Activated T-helper 17 cell treated with anti-CD3 and anti-CD28 coated beads, Interleukin-2, amount 50 U/mL, for 72 hours (primary cell): ENCODE data around the gene SCD5. TPM values are rescaled to one million over a fixed set of nuclear protein-coding genes. Genes with fewer than 3 reads are reported as not detected.

Experiments used
- ATAC-seq: fragments of 150-1000 bp; cut with Tn5 transposase; replicated peaks from 2 replicates; pipeline ENCODE4 v1.10.0; 2021; ENCODE audit warnings: mild to moderate bottlenecking, moderate library complexity
- H3K27ac Mint-ChIP-seq: one replicate; pipeline ENCODE4 v1.8.0; 2022; ENCODE audit warnings: mixed read lengths
- H3K27me3 Mint-ChIP-seq: one replicate; pipeline ENCODE4 v1.8.0; 2022; ENCODE audit warnings: mixed read lengths
- H3K36me3 Mint-ChIP-seq: one replicate; pipeline ENCODE4 v1.8.0; 2022; ENCODE audit warnings: low read depth, mild to moderate bottlenecking, mixed read lengths
- H3K4me1 Mint-ChIP-seq: one replicate; pipeline ENCODE4 v1.8.0; 2022; ENCODE audit warnings: mixed read lengths
- H3K4me3 Mint-ChIP-seq: one replicate; pipeline ENCODE4 v1.8.0; 2022; ENCODE audit warnings: mild to moderate bottlenecking, mixed read lengths
- H3K9me3 Mint-ChIP-seq: one replicate; pipeline ENCODE4 v1.8.0; 2022; ENCODE audit warnings: mixed read lengths
- total RNA-seq, 2 donors: library from RNA; stranded (reverse); gene quantifications; one replicate each; pipeline ENCODE4 v1.2.3, GENCODE V29; 2022

Gene SCD5
- total RNA-seq, 2 donors from 2014 or later, result 0.21 to 0.91 TPM

DNA sequence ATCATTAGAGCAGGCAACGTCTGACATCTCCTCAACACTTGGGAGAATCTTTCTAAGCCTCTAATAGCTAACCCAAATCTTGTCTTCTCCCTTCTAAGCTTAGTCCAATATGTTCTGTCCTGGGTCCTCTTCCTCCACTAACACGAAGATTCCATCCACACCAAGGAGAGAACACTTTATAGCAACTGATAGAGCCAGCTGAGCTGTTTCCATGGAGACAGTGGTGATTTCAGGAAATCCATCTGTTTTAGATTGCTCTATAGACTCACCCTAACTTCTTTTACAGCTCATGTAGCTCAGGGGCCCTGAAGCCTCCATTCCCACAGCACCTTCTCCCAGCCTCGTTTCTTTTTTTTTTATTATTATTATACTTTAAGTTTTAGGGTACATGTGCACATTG, 37.4 kb downstream of the SCD5 start:
- no peak for ATAC-seq
- Mint-ChIP-seq H3K9me3 (peaks cover 4% of the 10 kb centered on the region), H3K27me3 (peaks cover 5% of the 10 kb centered on the region), H3K36me3 (no peaks in the 10 kb centered on the region), H3K27ac (no peak overlapping the region), H3K4me3 (no peak overlapping the region), H3K4me1 (no peaks in the 10 kb centered on the region)

DNA sequence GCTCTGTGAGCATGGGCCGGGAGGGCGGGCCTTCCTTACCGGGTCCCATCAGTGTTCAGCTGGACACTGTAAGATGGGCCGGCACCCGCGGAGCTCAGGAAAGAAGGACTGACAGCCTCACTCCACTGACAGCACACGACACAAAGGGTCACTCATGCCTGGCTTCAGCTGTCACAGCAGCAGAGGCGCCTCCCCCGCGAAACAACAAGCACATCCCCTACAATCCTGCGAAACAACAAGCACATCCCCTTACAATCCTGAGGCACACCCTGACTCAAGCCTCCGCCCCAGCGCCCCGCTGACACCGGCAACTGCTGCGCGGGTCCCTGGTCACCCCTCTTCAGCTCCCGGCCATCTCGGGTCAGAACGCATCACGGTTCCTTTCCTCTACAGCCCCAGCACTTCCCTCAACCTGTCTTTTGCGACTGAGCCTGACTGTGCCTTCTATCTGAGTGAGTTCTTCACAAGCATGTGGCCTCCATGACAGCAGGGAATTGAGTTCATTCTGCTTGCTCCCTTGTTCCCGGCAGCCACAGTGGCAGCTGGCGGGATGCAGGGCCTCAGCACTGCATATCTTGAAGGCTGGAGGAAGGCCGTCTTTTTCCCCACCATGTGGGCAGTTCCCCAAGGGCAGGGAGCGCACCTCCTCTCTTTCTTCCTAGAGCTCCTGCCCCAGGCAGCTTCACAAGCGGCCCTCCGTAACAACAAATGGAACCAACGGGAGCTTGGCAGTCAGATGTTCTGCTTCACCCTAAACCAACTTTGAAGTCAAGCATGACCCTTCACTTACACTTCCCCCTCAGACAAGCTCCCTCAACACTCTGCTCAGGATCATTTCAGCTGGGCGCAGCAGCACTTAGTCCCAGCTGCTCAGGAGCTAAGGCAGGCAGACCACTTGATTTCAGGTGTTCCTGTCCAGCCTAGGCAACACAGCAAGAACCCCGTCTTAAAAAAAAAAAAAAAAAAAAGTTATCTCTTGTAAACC, 39.6 kb downstream of the SCD5 start:
- peaks cover 7% of the 10 kb centered on the region for H3K27me3 Mint-ChIP-seq
- no peak overlapping the region for H3K4me3 Mint-ChIP-seq
- H3K36me3 Mint-ChIP-seq, result no peaks in the 10 kb centered on the region
- no peaks in the 10 kb centered on the region for H3K9me3 Mint-ChIP-seq
- H3K27ac Mint-ChIP-seq, result no peak overlapping the region
- no peaks in the 10 kb centered on the region for H3K4me1 Mint-ChIP-seq
- no peak for ATAC-seq

DNA sequence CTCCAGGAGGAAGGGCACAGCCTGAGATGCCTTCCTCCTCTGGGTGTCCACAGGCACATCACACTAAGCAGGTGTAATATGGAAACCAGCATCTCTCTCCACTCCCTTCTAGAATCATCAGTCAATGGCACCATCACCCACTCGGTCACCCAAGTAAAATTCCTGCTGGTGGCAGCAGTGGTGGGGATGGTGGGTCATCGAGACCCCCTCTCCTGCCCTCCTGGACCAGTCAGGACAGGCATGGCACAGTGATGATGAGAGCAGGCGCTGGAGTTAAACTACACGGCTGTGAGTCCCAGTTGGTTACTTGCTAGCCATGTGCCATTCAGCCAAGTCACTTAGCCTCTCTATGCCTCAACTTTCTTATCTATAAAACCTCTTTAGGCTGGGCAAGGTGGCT, 42.5 kb downstream of the SCD5 start:
- H3K9me3 Mint-ChIP-seq, result no peaks in the 10 kb centered on the region
- ATAC-seq, result no peak
- H3K27ac Mint-ChIP-seq, result no peak overlapping the region
- H3K27me3 Mint-ChIP-seq, result peaks cover 14% of the 10 kb centered on the region
- H3K4me3 Mint-ChIP-seq, result no peak overlapping the region
- H3K4me1 Mint-ChIP-seq, result no peaks in the 10 kb centered on the region
- H3K36me3 Mint-ChIP-seq, result no peaks in the 10 kb centered on the region

DNA sequence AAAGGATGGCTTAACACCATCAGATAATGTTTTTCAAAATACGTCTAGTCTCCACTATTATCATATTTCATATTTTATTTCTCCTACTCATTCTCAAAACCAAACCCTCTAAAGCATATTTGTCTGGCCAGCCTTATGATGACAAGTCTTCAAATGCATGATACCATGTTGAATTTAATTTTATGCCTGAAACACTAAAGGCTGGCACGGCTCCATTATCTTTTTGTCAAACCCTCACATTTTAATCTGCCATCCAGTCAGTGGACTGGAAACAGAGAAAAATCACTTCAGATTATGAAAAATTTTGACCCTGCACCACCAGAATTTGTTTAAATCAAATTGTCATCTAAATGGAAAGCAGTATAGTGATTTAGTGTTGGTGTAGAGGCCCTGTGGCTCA, 42.9 kb downstream of the SCD5 start:
- H3K36me3 Mint-ChIP-seq, result no peaks in the 10 kb centered on the region
- H3K4me3 Mint-ChIP-seq, result no peak overlapping the region
- no peaks in the 10 kb centered on the region for H3K4me1 Mint-ChIP-seq
- no peak overlapping the region for H3K27ac Mint-ChIP-seq
- peaks cover 14% of the 10 kb centered on the region for H3K27me3 Mint-ChIP-seq
- no peak for ATAC-seq
- no peaks in the 10 kb centered on the region for H3K9me3 Mint-ChIP-seq

DNA sequence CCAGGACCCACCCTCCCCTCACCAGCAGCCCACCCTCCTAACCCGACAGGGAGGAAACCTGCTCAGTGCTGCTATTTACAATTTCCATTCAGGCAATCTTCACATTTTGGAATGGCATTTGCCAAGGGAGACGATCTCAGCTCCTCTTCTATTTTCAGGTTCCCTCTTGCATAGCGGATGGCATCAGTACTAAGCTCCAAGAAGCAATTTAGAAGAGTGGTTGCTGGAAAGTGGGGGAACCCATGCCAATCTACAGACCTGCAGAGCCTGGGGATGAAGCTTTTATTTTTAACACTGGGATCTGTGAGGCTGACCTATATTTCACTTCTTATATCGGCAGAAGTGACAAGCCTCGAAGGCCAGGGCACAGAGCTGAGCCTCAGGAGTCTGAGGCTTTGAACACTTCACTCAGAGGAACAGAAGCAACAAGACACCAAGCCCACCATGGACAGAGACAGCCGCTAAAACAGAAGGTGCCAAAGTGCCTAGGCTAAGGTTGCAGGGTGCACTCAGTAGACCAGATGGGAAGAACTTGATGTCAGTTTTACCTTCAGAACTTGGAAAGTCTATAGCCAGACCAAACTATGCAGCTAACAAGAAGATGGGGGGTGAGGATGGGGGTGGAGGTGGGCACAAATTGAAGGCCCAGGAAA, 44.0 kb downstream of the SCD5 start:
- Mint-ChIP-seq H3K9me3 (no peaks in the 10 kb centered on the region), H3K4me1 (no peaks in the 10 kb centered on the region), H3K36me3 (no peaks in the 10 kb centered on the region), H3K27ac (no peak overlapping the region), H3K27me3 (peaks cover 14% of the 10 kb centered on the region), H3K4me3 (no peak overlapping the region)
- no peak for ATAC-seq

DNA sequence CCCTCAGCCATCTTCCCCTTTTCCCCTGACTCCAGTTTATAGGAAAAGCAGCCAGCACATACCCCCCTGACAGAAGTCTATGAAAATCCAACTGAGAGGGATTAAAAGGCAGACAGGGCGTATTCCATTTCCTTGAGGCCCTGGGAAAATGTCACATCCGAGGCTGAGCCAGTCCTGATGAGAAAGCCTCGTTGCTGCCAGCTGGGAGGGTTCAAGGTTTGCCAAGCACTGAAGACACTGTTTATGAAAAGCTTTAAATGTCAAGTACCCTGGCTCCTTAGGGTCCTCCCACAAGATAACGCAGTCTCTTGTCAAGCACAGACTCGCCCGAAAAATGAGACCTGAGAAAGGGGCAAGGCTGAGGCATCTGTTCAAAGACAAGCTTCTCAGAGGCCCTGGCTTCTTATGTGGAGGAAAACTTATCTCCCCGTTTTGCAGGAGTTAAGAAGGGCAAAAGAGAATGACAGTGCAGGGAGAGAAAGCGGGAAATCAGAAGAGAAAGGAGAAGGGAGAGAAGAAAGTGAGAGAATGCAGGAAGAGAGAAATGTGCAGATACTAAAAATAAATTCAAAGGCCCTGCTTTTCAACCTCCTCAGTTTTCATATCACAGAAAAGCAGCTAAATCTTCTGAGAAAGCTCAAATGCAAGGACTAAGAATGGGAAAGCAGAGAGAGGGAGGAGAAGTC, 44.7 kb downstream of the SCD5 start:
- Mint-ChIP-seq H3K36me3 (no peaks in the 10 kb centered on the region), H3K4me3 (no peak overlapping the region), H3K27me3 (peaks cover 14% of the 10 kb centered on the region), H3K4me1 (no peaks in the 10 kb centered on the region), H3K27ac (no peak overlapping the region), H3K9me3 (no peaks in the 10 kb centered on the region)
- no peak for ATAC-seq

DNA sequence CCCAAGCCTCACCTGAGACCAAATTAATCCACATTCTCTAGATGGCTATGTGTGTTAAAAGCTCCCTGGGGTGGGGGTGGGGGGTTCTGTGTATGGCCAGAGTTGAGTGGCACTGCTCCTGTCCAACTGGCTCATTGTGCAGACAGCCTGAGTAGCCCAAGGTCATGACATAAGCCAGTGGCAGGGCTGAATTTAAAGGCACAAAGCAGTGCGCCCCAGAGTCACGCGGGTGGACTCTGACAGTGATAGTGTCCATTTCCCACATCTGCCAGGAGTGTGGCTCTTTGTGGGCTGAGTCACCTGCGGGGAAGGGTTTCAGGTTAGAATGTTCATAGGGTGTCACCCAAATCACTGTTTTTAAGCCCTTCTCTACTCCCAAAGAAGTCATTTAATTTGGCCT, 45.4 kb downstream of the SCD5 start:
- Mint-ChIP-seq H3K36me3 (no peaks in the 10 kb centered on the region), H3K9me3 (no peaks in the 10 kb centered on the region), H3K27ac (no peak overlapping the region), H3K27me3 (peaks cover 14% of the 10 kb centered on the region), H3K4me1 (no peaks in the 10 kb centered on the region), H3K4me3 (no peak overlapping the region)
- ATAC-seq, result no peak

DNA sequence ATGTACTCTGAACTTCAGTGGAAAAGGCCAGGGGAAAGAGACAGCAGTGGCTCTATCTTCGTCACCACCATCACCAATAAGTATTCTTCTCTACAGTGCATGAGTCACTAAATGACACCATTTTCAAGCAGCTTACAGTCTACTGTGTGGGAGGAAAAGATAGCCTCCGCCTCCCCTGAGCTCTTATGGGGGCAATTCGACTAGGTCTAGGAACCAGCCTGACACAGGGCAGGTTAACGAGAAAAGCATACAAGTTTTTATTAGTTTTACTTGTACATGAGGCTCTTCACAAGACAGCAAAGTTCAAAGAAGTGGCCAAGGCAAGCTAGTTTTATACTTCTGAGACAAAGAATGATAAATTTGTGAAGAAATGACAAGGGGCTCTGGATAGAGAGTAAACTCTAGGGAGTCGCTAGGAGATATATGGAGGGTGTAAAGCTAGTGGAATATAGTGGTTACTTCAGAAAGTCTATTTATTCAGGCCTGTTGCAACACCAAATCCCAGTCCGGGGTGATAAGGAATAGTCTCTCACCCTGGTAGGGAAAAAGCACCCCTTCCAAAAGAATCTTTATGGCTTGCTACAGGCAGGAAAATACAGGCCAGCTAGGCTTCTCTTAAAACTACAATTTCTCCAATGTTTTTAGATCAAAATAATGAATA, 49.7 kb downstream of the SCD5 start:
- Mint-ChIP-seq H3K4me1 (no peaks in the 10 kb centered on the region), H3K27ac (no peak overlapping the region), H3K4me3 (no peak overlapping the region), H3K27me3 (peaks cover 18% of the 10 kb centered on the region), H3K9me3 (no peaks in the 10 kb centered on the region), H3K36me3 (no peaks in the 10 kb centered on the region)
- ATAC-seq, result no peak

DNA sequence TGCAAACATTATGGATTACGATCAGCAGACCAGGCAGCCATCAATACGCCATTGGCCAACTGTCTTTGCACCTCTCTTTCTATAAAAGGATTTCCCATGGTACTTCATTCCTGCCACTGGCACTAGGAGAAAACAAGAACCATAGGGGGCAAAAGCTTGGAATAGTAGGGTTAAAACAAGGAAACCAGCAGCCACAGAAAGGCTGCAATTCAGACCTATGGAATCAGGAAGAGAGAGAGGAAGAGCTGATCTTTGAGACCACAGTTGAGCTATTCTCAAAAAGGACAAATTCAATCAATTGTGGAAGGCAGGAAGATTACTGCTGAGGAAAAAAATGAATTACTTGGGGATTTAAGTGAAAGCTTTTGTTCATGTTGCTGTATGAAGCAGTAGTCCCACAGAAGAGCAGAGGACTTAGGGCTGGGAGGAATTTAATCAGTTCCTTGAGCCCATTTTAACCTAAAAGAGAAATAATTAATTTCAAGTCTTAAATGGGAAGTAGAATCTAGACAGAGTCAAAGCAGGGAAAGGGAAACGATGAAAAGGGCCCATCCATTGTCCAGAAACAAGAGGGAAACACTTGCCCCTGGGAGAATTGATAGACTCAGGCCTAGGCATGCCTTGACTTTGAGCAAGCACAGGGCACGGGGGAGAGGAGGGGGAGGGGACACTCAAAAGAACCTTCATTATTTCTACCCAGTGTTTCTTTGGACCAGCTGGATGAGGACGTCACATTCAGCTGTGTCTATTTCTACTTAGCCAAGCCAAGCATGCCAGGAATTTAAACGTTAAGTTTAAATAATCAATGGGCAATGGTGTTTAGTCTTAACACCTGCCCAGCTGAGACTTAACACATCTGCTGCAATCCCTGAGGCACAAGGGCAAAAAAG, 50.7 kb downstream of the SCD5 start:
- H3K4me3 Mint-ChIP-seq, result no peak overlapping the region
- no peak for ATAC-seq
- no peaks in the 10 kb centered on the region for H3K36me3 Mint-ChIP-seq

DNA sequence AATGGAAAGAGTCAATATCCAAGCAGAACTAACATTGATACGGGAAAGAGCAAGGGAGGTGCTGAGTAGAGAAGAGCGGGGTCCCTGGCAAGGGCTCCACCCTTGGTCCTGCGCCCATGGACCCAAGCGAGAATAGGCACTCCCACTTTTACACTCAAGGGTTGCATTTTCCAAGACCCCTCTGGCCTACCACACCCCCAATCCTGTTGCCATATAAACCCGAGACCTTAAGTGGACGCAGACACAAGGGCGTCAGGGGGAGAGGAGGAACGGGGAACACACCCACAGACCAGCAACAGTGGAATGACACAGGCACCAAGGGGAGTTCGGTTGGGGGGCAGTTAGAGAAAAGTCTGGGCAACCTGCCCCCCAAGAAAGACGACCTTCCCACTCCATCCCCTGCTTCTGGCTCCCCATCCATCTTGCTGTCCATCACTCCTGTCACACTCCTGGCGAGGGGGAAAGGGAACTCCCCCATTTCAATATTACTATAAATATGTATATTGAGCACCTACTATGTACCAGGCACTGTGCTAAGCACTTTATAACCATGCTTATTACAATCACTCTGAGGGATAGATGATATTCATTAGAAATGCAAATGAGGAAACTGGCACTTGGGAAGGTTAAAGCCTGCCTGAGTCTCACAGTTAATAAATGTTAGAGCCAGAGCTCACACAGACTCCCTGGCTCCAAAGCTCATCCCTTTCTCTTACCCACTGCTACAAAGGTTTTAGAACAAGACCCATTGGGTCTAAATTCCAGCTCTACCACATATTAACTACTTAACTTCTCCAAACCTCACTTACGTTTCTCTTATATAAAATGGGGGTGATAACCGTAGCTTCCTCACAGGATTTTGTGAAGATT, 51.7 kb downstream of the SCD5 start:
- no peaks in the 10 kb centered on the region for H3K36me3 Mint-ChIP-seq
- H3K27ac Mint-ChIP-seq, result no peak overlapping the region
- ATAC-seq, result no peak
- H3K9me3 Mint-ChIP-seq, result no peaks in the 10 kb centered on the region
- H3K27me3 Mint-ChIP-seq, result peaks cover 11% of the 10 kb centered on the region
- H3K4me3 Mint-ChIP-seq, result no peak overlapping the region
- H3K4me1 Mint-ChIP-seq, result no peaks in the 10 kb centered on the region

More for the DNA sequence above, 50.7 kb downstream of the SCD5 start:
- no peaks in the 10 kb centered on the region for H3K9me3 Mint-ChIP-seq
- no peaks in the 10 kb centered on the region for H3K4me1 Mint-ChIP-seq
- no peak overlapping the region for H3K27ac Mint-ChIP-seq
- H3K27me3 Mint-ChIP-seq, result peaks cover 16% of the 10 kb centered on the region

DNA sequence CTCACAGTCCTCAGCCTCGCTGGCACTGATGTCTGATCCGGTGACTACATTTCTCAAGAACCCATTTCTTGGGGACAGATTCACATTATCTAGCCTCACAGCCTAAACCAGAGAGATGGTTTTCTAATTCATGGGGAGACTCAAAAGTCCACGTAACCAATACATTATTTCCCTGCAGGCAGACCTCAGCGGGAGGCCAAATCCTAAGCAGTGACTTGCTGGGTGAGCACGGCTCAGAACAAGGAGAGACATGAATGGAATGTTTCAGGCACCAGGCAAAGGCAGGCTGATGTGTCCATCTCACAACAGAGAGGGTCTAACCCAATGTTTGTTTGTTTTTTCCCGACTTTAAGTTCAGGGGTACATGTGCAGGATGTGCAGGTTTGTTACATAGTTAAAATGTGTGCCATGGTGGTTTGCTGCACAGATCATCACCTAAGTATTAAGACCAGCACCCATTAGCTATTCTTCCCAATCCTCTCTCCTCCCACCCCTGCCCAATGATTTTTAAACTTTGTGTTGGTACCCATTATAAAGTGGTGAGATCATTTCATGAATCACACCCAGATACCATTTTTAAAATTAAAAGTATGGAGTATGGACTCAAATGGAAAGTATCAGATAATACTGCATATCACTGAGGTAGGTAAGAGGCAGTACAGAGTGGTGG, 53.3 kb downstream of the SCD5 start:
- Mint-ChIP-seq H3K27me3 (peaks cover 11% of the 10 kb centered on the region), H3K36me3 (no peaks in the 10 kb centered on the region), H3K9me3 (no peaks in the 10 kb centered on the region), H3K4me3 (no peak overlapping the region), H3K4me1 (no peaks in the 10 kb centered on the region), H3K27ac (no peak overlapping the region)
- no peak for ATAC-seq

DNA sequence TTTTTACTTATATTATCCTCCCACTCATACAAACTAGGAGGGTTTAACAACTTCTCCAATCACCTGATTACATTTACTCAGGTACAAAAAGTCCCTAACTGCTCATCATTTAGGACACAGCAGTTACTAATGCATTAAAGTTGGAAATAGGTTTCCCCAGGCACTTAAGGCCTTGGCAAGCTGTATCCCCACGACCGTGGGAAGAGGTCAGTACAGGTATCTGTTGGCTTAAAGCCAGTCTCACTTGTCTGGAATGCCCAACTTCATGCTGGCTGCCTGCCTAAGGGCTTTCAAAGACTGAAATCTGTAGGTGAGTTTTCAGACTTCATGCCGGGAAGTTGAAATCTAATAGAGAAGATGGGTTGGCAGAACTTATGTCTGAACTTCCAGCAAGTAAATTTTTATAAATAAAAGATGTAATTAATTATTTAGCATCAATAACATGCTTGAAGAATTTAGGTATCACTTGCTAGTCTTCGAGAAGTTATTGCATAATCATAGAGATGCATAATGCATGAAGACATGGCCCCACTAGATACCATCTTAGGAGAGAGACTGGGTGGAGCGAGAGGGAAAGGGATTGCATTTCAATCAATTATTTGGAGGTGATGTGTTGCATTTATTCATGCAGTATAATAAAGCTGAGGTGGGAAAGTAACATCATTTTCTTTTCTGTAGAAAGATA, 54.2 kb downstream of the SCD5 start:
- Mint-ChIP-seq H3K27ac (no peak overlapping the region), H3K9me3 (no peaks in the 10 kb centered on the region), H3K4me3 (no peak overlapping the region), H3K27me3 (peaks cover 12% of the 10 kb centered on the region), H3K36me3 (no peaks in the 10 kb centered on the region), H3K4me1 (no peaks in the 10 kb centered on the region)
- ATAC-seq, result no peak
